Tibial nerve (tissue), 3 donors: ENCODE results near the gene ELMO1.

Experiments
- CTCF ChIP-seq, 5 experiments: fragments of 200-600 bp in 3 of 5; fragments of 450-650 bp in 2 of 5; sonication (generic) in 3 of 5; IDR thresholded peaks; one replicate each; pipeline ENCODE4 v1.5.1; 2016 to 2019; ENCODE audit warnings: antibody characterized with exemption in 5 of 5, mild to moderate bottlenecking in 3 of 5, moderate library complexity in 2 of 5
- POLR2A ChIP-seq, 2 donors: fragments of 450-650 bp; IDR thresholded peaks; one replicate each; pipeline ENCODE4 v1.6.1; 2017; ENCODE audit warnings: antibody characterized with exemption in 2 of 2, mild to moderate bottlenecking in 2 of 2, moderate library complexity in 2 of 2

DNA sequence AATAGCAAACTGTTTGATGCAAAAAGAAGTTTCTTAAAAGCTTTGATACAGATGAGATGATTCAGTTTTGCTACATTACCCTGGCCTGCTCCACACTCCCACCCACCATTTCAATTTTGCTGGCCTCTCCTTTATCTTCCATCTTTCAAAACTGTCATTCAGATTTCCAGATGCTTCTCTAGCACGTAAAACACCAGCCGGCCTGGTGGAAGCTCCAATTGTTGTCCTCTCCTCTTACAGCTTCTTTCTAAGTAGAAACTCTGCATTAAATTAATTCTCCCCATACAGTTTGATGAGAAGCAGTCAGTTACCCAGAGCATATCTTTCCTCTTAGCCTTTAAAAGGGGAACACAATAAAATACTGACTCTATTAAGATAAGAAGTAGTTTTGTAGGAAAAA lies 34.3 kb upstream of the ELMO1 start:
- TF ChIP-seq CTCF (IDR thresholded peaks at IDR 0.05) = no peak
- TF ChIP-seq POLR2A (IDR thresholded peaks at IDR 0.05) = no peak
